NCI-H2227 (cell line): ENCODE data around the gene POLR2H.

ENCODE experiments used
- DNase-seq: peaks from one replicate; lab custom pipeline; 2025; ENCODE audit not compliant: unreplicated experiment; lab: John Stamatoyannopoulos, UW

POLR2H gene

GRCh38 chr3:184386047-184386806, 24.7 kb downstream of the POLR2H start:
- no peak for DNase-seq

GRCh38 chr3:184387174-184387714, 25.7 kb downstream of the POLR2H start:
- DNase-seq, result no peak

GRCh38 chr3:184388164-184388935, 26.8 kb downstream of the POLR2H start:
- DNase-seq, result no peak

GRCh38 chr3:184388936-184389230, 27.4 kb downstream of the POLR2H start:
- no peak for DNase-seq

- no peak for DNase-seq
Observed at GRCh38 chr3:184389384-184389783, 27.9 kb downstream of the POLR2H start.

- no peak for DNase-seq
Observed at GRCh38 chr3:184389935-184390528, 28.5 kb downstream of the POLR2H start.

- DNase-seq, result no peak
Observed at GRCh38 chr3:184391266-184391665, 29.8 kb downstream of the POLR2H start.

- DNase-seq, result no peak
Observed at GRCh38 chr3:184395320-184395660, 33.8 kb downstream of the POLR2H start.

- DNase-seq, result no peak
Observed at GRCh38 chr3:184399410-184399809, 37.9 kb downstream of the POLR2H start.

GRCh38 chr3:184405075-184406030, 43.8 kb downstream of the POLR2H start:
- DNase-seq, result no peak

GRCh38 chr3:184409331-184409926, 47.9 kb downstream of the POLR2H start:
- DNase-seq, result no peak

GRCh38 chr3:184409946-184410500, 48.5 kb downstream of the POLR2H start:
- no peak for DNase-seq

- no peak for DNase-seq
Observed at GRCh38 chr3:184414418-184415202, 53.1 kb downstream of the POLR2H start.

- no peak for DNase-seq
Observed at GRCh38 chr3:184415203-184415490, 53.6 kb downstream of the POLR2H start.

- peak; percentile 69 for DNase-seq
Observed at GRCh38 chr3:184417619-184418327, 56.3 kb downstream of the POLR2H start.
